HepG2 (cell line): Measurements from ENCODE around the gene SIRT7. TPM values are rescaled to one million over a fixed set of nuclear protein-coding genes. Genes with fewer than 3 reads are reported as not detected.

Experiments used
- ADNP ChIP-seq: sonication (generic); formaldehyde crosslinking; IDR thresholded peaks from 2 replicates; pipeline ENCODE4 v1.4.0; 2020; ENCODE audit warnings: missing genetic modification reagents
- ARNT2 ChIP-seq: sonication (generic); formaldehyde crosslinking; IDR thresholded peaks from 2 replicates; pipeline ENCODE4 v1.8.0; 2022; ENCODE audit warnings: mild to moderate bottlenecking, low read depth, missing genetic modification reagents, moderate library complexity
- DR1 ChIP-seq: sonication (generic); formaldehyde crosslinking; IDR thresholded peaks from 2 replicates; pipeline ENCODE4 v1.8.0; 2021; ENCODE audit warnings: mild to moderate bottlenecking, missing genetic modification reagents, inconsistent platforms
- ETV6 ChIP-seq: sonication (generic); formaldehyde crosslinking; conservative IDR thresholded peaks from 2 replicates; pipeline ENCODE4 v1.4.0; 2020; ENCODE audit warnings: missing genetic modification reagents
- FOXO1 ChIP-seq: sonication (generic); formaldehyde crosslinking; IDR thresholded peaks from 2 replicates; pipeline ENCODE4 v1.4.0; 2020; ENCODE audit warnings: missing genetic modification reagents
- MTF1 ChIP-seq: sonication (generic); formaldehyde crosslinking; IDR thresholded peaks from 2 replicates; pipeline ENCODE4 v1.5.0; 2020; ENCODE audit warnings: missing genetic modification reagents
- NCOA1 ChIP-seq: sonication (generic); formaldehyde crosslinking; IDR thresholded peaks from 2 replicates; pipeline ENCODE4 v1.9.0; 2021; ENCODE audit warnings: missing genetic modification reagents
- NFKBIZ ChIP-seq: IDR thresholded peaks from 2 replicates; pipeline ENCODE4 v1.6.1; 2018; ENCODE audit warnings: missing genetic modification reagents, missing compliant biosample characterization
- PHB2 ChIP-seq: fragments of 450-650 bp; IDR thresholded peaks from 2 replicates; pipeline ENCODE4 v1.6.1; 2018; ENCODE audit not compliant: partially characterized antibody
- REXO4 ChIP-seq: sonication (generic); formaldehyde crosslinking; IDR thresholded peaks from 2 replicates; pipeline ENCODE4 v1.8.0; 2022; ENCODE audit warnings: missing genetic modification reagents, mild to moderate bottlenecking, borderline replicate concordance
- RFX5 ChIP-seq: IDR thresholded peaks from 2 replicates; pipeline ENCODE4 v1.6.1; 2011; ENCODE audit warnings: low read depth, low read length, improper control_type of control experiment
- ZNF101 ChIP-seq: sonication (generic); formaldehyde crosslinking; IDR thresholded peaks from 2 replicates; pipeline ENCODE4 v1.4.0; 2020; ENCODE audit warnings: mild to moderate bottlenecking, low read depth, missing genetic modification reagents, borderline replicate concordance
- ZNF235 ChIP-seq: sonication (generic); formaldehyde crosslinking; IDR thresholded peaks from 2 replicates; pipeline ENCODE4 v1.8.1; 2023; ENCODE audit warnings: mild to moderate bottlenecking, missing genetic modification reagents, borderline replicate concordance
- ZNF451 ChIP-seq: sonication (generic); formaldehyde crosslinking; IDR thresholded peaks from 2 replicates; pipeline ENCODE4 v1.5.0; 2020; ENCODE audit warnings: mild to moderate bottlenecking, missing genetic modification reagents
- ZNF468 ChIP-seq: sonication (generic); formaldehyde crosslinking; IDR thresholded peaks from 2 replicates; pipeline ENCODE4 v1.8.0; 2022; ENCODE audit warnings: mild to moderate bottlenecking, moderate library complexity, missing genetic modification reagents
- ZNF543 ChIP-seq: sonication (generic); formaldehyde crosslinking; IDR thresholded peaks from 2 replicates; pipeline ENCODE4 v1.4.0; 2020; ENCODE audit warnings: mild to moderate bottlenecking, missing genetic modification reagents
- ZNF564 ChIP-seq: sonication (generic); formaldehyde crosslinking; IDR thresholded peaks from 2 replicates; pipeline ENCODE4 v1.8.1; 2023; ENCODE audit warnings: mild to moderate bottlenecking, missing genetic modification reagents
- ZNF780A ChIP-seq: sonication (generic); formaldehyde crosslinking; IDR thresholded peaks from 2 replicates; pipeline ENCODE4 v1.8.0; 2022; ENCODE audit warnings: mild to moderate bottlenecking, missing genetic modification reagents, moderate library complexity
- ZNF792 ChIP-seq: IDR thresholded peaks from 2 replicates; pipeline ENCODE4 v1.6.1; 2016
- ZNF850 ChIP-seq: sonication (generic); formaldehyde crosslinking; conservative IDR thresholded peaks from 2 replicates; pipeline ENCODE4 v1.9.0; 2021; ENCODE audit warnings: mild to moderate bottlenecking, missing genetic modification reagents
- ZNF883 ChIP-seq: sonication (generic); formaldehyde crosslinking; IDR thresholded peaks from 2 replicates; pipeline ENCODE4 v1.5.1; 2020; ENCODE audit warnings: mild to moderate bottlenecking, missing genetic modification reagents; ENCODE audit errors: not compliant biosample characterization
- ZZZ3 ChIP-seq: sonication (generic); formaldehyde crosslinking; IDR thresholded peaks from 2 replicates; pipeline ENCODE4 v1.4.0; 2020; ENCODE audit warnings: missing genetic modification reagents, mild to moderate bottlenecking, borderline replicate concordance
- polyA plus RNA-seq, 8 experiments: library from polyadenylated mRNA; depleted of rRNA in 3 of 8; stranded (reverse) in 7 of 8; unstranded in 1 of 8; fragments of >200 nt; fragmentation: Illumina TruSeq in 4 of 8; extraction: Trizol in 4 of 8; gene quantifications; 2 replicates each; pipeline versions ENCODE4 v1.2.1 to v1.2.3, GENCODE V29; 2011 to 2016; ENCODE audit warnings: low read depth in 4 of 8, missing spikeins in 1 of 8, mixed read lengths in 1 of 8; ENCODE audit not compliant: insufficient read depth in 1 of 8
- total RNA-seq, 5 experiments: library from RNA; depleted of rRNA; stranded (reverse); fragments of >200 nt; fragmentation: Illumina TruSeq; extraction: Trizol; gene quantifications; 2 replicates each; pipeline ENCODE4 v1.2.3, GENCODE V29; 2016; ENCODE audit warnings: low read depth in 1 of 5
- TF ChIP-seq, protein P1 (sequence below): sonication (generic); formaldehyde crosslinking; IDR thresholded peaks from 2 replicates; pipeline ENCODE4 v1.4.0; 2020; ENCODE audit warnings: missing genetic modification reagents
- TF ChIP-seq, protein P2 (sequence below): sonication (generic); formaldehyde crosslinking; IDR thresholded peaks from 2 replicates; pipeline ENCODE4 v1.5.0; 2020; ENCODE audit warnings: mild to moderate bottlenecking, low read depth, missing genetic modification reagents, borderline replicate concordance
- TF ChIP-seq, protein P3 (sequence below): sonication (generic); formaldehyde crosslinking; IDR thresholded peaks from 2 replicates; pipeline ENCODE4 v1.8.0; 2022; ENCODE audit warnings: low read depth, missing genetic modification reagents
- TF ChIP-seq, protein P4 (sequence below): sonication (generic); formaldehyde crosslinking; IDR thresholded peaks from 2 replicates; pipeline ENCODE4 v1.8.1; 2023; ENCODE audit warnings: missing genetic modification reagents, inconsistent platforms, borderline replicate concordance

Gene SIRT7
- total and polyA plus RNA-seq, 2 of the 13 experiments (the other 11 are each of a cell fraction or from before 2014, with no cell fraction given) = 8.3 to 24.8 TPM

DNA sequence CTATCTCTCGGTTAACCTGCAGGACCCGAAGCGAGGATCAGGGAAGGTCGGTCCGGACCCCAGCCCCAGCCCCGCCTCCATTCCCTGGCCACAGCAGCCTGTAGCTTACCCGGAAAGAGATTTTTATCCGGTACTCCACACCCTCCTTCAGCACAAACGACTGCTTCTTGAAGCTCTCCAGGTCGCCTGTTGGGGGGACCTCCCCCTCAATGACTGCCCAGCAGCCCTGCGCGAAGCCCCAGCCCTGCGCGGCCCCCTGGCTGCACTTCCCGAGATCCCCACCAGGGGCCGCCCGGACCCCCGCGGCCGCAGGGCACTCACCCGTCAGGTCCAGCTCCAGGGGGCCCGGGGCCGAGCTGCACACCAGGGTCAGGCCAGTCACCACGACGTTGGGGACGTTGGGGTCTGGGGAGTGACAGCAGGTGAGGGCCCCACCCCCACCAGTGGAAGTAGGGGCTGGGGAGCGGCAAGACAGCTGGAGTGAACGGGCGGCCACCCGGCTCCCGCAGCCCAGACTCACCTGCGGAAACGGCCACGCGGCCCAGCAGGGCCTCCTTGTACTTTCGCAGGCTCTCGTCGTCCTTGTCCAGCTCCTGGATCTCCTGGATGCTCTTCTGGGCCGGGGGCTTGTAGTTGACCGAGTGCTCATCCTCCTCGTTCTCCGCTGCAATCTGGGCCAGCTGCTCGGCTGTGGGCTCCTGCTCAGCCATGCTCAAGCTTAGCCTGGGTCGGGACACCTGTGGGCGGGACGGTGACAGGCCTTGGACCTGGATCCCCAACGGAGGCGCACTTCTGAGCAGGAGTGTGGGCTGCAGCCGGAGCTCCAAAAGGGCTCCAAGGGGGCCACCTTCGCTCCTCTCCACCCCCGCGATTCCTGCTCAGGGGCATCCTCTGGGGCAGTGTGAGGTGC lies 48.5 kb downstream of the SIRT7 start (continued):
- TF ChIP-seq, protein P1, sequence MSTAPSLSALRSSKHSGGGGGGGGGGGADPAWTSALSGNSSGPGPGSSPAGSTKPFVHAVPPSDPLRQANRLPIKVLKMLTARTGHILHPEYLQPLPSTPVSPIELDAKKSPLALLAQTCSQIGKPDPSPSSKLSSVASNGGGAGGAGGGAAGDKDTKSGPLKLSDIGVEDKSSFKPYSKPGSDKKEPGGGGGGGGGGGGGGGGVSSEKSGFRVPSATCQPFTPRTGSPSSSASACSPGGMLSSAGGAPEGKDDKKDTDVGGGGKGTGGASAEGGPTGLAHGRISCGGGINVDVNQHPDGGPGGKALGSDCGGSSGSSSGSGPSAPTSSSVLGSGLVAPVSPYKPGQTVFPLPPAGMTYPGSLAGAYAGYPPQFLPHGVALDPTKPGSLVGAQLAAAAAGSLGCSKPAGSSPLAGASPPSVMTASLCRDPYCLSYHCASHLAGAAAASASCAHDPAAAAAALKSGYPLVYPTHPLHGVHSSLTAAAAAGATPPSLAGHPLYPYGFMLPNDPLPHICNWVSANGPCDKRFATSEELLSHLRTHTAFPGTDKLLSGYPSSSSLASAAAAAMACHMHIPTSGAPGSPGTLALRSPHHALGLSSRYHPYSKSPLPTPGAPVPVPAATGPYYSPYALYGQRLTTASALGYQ (CRISPR knock-in tag) = peak; percentile 61; the same call in 1 of the 2 replicates
- TF ChIP-seq NCOA1 (CRISPR knock-in tag) (no peak), ETV6 (CRISPR knock-in tag) (no peak), ARNT2 (CRISPR knock-in tag) (no peak; the same call in 1 of the 2 replicates), PHB2 (no peak), ZZZ3 (CRISPR knock-in tag) (no peak), ZNF101 (CRISPR knock-in tag) (no peak), ADNP (CRISPR knock-in tag) (no peak; the same call in 1 of the 2 replicates), FOXO1 (no peak), NFKBIZ (CRISPR knock-in tag) (no peak), ZNF883 (CRISPR knock-in tag) (no peak), ZNF543 (no peak; the same call in 1 of the 2 replicates), ZNF468 (CRISPR knock-in tag) (no peak), ZNF792 (CRISPR knock-in tag) (no peak), MTF1 (CRISPR knock-in tag) (no peak), RFX5 (no peak), DR1 (0 out of 2 replicates have a peak, but pooled peaks have one; percentile 30), ZNF451 (CRISPR knock-in tag) (no peak), REXO4 (CRISPR knock-in tag) (no peak), ZNF850 (CRISPR knock-in tag) (no peak), ZNF564 (no peak), ZNF235 (peak; percentile 74; the same call in 1 of the 2 replicates), ZNF780A (CRISPR knock-in tag) (no peak)
- TF ChIP-seq, protein P2, sequence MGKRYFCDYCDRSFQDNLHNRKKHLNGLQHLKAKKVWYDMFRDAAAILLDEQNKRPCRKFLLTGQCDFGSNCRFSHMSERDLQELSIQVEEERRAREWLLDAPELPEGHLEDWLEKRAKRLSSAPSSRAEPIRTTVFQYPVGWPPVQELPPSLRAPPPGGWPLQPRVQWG (CRISPR knock-in tag) = no peak
- TF ChIP-seq, protein P3, sequence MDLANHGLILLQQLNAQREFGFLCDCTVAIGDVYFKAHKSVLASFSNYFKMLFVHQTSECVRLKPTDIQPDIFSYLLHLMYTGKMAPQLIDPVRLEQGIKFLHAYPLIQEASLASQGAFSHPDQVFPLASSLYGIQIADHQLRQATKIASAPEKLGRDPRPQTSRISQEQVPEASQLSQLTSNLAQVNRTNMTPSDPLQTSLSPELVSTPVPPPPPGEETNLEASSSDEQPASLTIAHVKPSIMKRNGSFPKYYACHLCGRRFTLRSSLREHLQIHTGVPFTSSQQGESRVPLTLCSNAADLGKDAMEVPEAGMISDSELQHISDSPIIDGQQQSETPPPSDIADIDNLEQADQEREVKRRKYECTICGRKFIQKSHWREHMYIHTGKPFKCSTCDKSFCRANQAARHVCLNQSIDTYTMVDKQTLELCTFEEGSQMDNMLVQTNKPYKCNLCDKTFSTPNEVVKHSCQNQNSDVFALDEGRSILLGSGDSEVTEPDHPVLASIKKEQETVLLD (CRISPR knock-in tag) = peak; percentile 71; the same call in 1 of the 2 replicates
- TF ChIP-seq, protein P4, sequence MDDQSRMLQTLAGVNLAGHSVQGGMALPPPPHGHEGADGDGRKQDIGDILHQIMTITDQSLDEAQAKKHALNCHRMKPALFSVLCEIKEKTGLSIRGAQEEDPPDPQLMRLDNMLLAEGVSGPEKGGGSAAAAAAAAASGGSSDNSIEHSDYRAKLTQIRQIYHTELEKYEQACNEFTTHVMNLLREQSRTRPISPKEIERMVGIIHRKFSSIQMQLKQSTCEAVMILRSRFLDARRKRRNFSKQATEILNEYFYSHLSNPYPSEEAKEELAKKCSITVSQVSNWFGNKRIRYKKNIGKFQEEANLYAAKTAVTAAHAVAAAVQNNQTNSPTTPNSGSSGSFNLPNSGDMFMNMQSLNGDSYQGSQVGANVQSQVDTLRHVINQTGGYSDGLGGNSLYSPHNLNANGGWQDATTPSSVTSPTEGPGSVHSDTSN (CRISPR knock-in tag) = 0 out of 2 replicates have a peak, but pooled peaks have one; percentile 35
